ENCODE data around the gene HP1BP3.

DNA sequence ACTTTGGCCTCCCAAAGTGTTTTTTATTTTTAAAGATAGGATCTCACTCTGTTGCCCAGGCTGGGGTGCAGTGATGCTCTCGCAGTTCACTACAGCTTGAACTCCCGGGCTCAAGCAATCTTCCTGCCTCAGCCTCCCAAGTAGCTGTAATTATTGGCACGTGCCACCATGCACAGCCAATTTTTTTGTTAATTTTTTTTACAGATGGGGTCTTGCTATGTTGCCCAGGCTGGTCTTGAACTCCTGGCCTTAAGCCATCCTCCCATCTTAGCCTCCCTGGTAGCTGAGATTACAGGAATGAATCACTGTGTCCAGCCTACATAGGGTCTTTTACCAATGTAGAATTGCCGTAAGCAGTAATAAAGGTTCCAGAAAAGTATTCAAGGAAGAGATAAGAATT, 49.1 kb upstream of the HP1BP3 start:
- TF ChIP-seq POLR2A (IDR thresholded peaks at IDR 0.05), result no peak
- TF ChIP-seq, protein P1, sequence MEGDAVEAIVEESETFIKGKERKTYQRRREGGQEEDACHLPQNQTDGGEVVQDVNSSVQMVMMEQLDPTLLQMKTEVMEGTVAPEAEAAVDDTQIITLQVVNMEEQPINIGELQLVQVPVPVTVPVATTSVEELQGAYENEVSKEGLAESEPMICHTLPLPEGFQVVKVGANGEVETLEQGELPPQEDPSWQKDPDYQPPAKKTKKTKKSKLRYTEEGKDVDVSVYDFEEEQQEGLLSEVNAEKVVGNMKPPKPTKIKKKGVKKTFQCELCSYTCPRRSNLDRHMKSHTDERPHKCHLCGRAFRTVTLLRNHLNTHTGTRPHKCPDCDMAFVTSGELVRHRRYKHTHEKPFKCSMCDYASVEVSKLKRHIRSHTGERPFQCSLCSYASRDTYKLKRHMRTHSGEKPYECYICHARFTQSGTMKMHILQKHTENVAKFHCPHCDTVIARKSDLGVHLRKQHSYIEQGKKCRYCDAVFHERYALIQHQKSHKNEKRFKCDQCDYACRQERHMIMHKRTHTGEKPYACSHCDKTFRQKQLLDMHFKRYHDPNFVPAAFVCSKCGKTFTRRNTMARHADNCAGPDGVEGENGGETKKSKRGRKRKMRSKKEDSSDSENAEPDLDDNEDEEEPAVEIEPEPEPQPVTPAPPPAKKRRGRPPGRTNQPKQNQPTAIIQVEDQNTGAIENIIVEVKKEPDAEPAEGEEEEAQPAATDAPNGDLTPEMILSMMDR (IDR thresholded peaks at IDR 0.05), result no peak

Measured in sigmoid colon (tissue), 3 donors.